Neural cell (in vitro differentiated cells): ENCODE data around the gene BTNL8. TPM values are rescaled to one million over a fixed set of nuclear protein-coding genes. Genes with fewer than 3 reads are reported as not detected.

Source experiments
- H2AFZ ChIP-seq: fragments of 200-600, 300-800 bp; sonication (generic), shearing (Covaris generic); 2 replicates; pipeline ENCODE4 v1.6.0; 2014; ENCODE audit warnings: low read depth, mild to moderate bottlenecking, antibody characterized with exemption, low read length, moderate library complexity
- H3F3A ChIP-seq: fragments of 200-600 bp; shearing (Covaris generic); 2 replicates; pipeline ENCODE4 v1.6.1; 2016; ENCODE audit warnings: mild to moderate bottlenecking, moderate library complexity, mixed read lengths, antibody characterized with exemption, low read length; ENCODE audit not compliant: insufficient read depth, poor library complexity, severe bottlenecking
- H3K27ac ChIP-seq: fragments of 200-600, 300-800 bp; sonication (generic), shearing (Covaris generic); 2 replicates; pipeline ENCODE4 v1.5.1; 2014; ENCODE audit warnings: mild to moderate bottlenecking, low read length, moderate library complexity
- H3K27me3 ChIP-seq: fragments of 300-800, 200-600 bp; sonication (generic), shearing (Covaris generic); 2 replicates; pipeline ENCODE4 v1.6.0; 2014; ENCODE audit warnings: mild to moderate bottlenecking, low read depth, low read length, moderate library complexity; ENCODE audit not compliant: insufficient read depth
- H3K36me3 ChIP-seq: fragments of 300-800, 200-600 bp; sonication (generic), shearing (Covaris generic); 2 replicates; pipeline ENCODE4 v1.5.1; 2014; ENCODE audit warnings: mild to moderate bottlenecking, antibody characterized with exemption, low read length, moderate library complexity; ENCODE audit not compliant: insufficient read depth
- H3K4me2 ChIP-seq: fragments of 300-800, 200-600 bp; sonication (generic), shearing (Covaris generic); 2 replicates; pipeline ENCODE4 v1.6.0; 2014; ENCODE audit warnings: mild to moderate bottlenecking, low read length
- H3K4me3 ChIP-seq: fragments of 300-800, 200-600 bp; sonication (generic), shearing (Covaris generic); 2 replicates; pipeline ENCODE4 v1.5.1; 2014; ENCODE audit warnings: mild to moderate bottlenecking, low read length, moderate library complexity
- H3K79me2 ChIP-seq: fragments of 200-600 bp; shearing (Covaris generic); replicated peaks from 2 replicates; pipeline ENCODE4 v1.6.0; 2014; ENCODE audit warnings: mild to moderate bottlenecking, low read length, moderate library complexity; ENCODE audit not compliant: insufficient read depth
- H3K9ac ChIP-seq: fragments of 300-800, 200-600 bp; sonication (generic), shearing (Covaris generic); 2 replicates; pipeline ENCODE4 v1.6.1; 2016; ENCODE audit warnings: mild to moderate bottlenecking, low read length, mixed read lengths
- H3K9me2 ChIP-seq: fragments of 200-600 bp; shearing (Covaris generic); 2 replicates; pipeline ENCODE4 v1.6.1; 2016; ENCODE audit warnings: mild to moderate bottlenecking, low read length, mixed read lengths; ENCODE audit not compliant: insufficient read depth
- H3K9me3 ChIP-seq: fragments of 200-600, 300-800 bp; sonication (generic), shearing (Covaris generic); 2 replicates; pipeline ENCODE4 v1.6.1; 2016; ENCODE audit warnings: mild to moderate bottlenecking, mixed run types, low read length, moderate library complexity, mixed read lengths
- H4K20me1 ChIP-seq: fragments of 200-600 bp; shearing (Covaris generic); 2 replicates; pipeline ENCODE4 v1.6.1; 2016; ENCODE audit warnings: mild to moderate bottlenecking, mixed run types; ENCODE audit not compliant: insufficient read depth
- EP300 ChIP-seq: fragments of 450-650 bp; conservative IDR thresholded peaks from 2 replicates; pipeline ENCODE4 v1.6.1; 2014; ENCODE audit warnings: antibody characterized with exemption, mild to moderate bottlenecking, moderate library complexity; ENCODE audit not compliant: poor library complexity, severe bottlenecking
- EZH2 ChIP-seq: fragments of 200-600, 300-800 bp; shearing (Covaris generic), sonication (generic); IDR thresholded peaks from 2 replicates; pipeline ENCODE4 v1.6.1; 2014; ENCODE audit warnings: antibody characterized with exemption, low read length, borderline replicate concordance, mild to moderate bottlenecking; ENCODE audit not compliant: insufficient read depth, poor library complexity, severe bottlenecking
- MXI1 ChIP-seq: fragments of 450-650 bp; conservative IDR thresholded peaks from 2 replicates; pipeline ENCODE4 v1.6.1; 2014; ENCODE audit warnings: antibody characterized with exemption, mild to moderate bottlenecking; ENCODE audit not compliant: poor library complexity, severe bottlenecking
- POLR2AphosphoS5 ChIP-seq: IDR thresholded peaks from 2 replicates; pipeline ENCODE4 v1.6.1; 2012
- RAD21 ChIP-seq: fragments of 450-650 bp; conservative IDR thresholded peaks from 2 replicates; pipeline ENCODE4 v1.6.1; 2014; ENCODE audit warnings: antibody characterized with exemption, mild to moderate bottlenecking, moderate library complexity
- SMC3 ChIP-seq: fragments of 450-650 bp; conservative IDR thresholded peaks from 2 replicates; pipeline ENCODE4 v1.6.1; 2014; ENCODE audit warnings: antibody characterized with exemption, mild to moderate bottlenecking, moderate library complexity; ENCODE audit not compliant: poor library complexity
- TAF1 ChIP-seq: IDR thresholded peaks from 2 replicates; pipeline ENCODE4 v1.6.1; 2012; ENCODE audit warnings: low read depth
- polyA plus RNA-seq: library from polyadenylated mRNA; depleted of rRNA; stranded (reverse); fragments of >200 nt; gene quantifications from 2 replicates; pipeline ENCODE4 v1.2.3, GENCODE V29; 2014
- TF ChIP-seq, protein P1 (sequence below): fragments of 450-650 bp; IDR thresholded peaks from 2 replicates; pipeline ENCODE4 v1.5.1; 2014; ENCODE audit warnings: antibody characterized with exemption, mild to moderate bottlenecking, moderate library complexity; ENCODE audit not compliant: poor library complexity, severe bottlenecking
- TF ChIP-seq, protein P2 (sequence below): IDR thresholded peaks from 2 replicates; pipeline ENCODE4 v1.6.1; 2012; ENCODE audit warnings: borderline replicate concordance

Gene BTNL8
- polyA plus RNA-seq, 1 donor from 2014 or later = not detected

DNA sequence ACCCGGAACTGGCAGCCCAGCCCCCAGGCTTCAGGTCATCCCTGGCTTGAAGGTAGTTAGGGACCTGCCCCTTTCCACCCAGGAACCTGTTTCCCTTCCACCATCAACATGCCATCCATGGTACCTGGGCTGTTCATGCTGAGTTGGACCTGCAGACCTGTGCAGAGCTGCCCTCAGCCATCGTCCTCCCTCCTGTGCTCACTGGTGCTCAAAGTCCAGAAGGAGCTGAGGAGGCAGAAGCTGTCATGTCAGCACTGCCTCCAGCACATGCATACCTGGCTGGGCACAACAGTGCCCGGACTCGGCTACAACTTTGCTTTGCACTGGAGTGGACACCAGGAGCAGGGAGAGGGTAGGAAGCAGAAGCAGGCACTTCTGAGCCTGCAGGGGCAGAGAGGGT is 36.2 kb downstream of the BTNL8 start:
- Histone ChIP-seq H3K27ac (no peak overlapping the region), H3K9me3 (peaks cover 8% of the 10 kb centered on the region), H3K9me2 (no peaks in the 10 kb centered on the region), H3F3A (no peaks in the 10 kb centered on the region), H3K4me3 (no peak overlapping the region), H2AFZ (no peak overlapping the region), H4K20me1 (no peaks in the 10 kb centered on the region), H3K4me2 (no peak overlapping the region), H3K36me3 (no peaks in the 10 kb centered on the region), H3K79me2 (no peaks in the 10 kb centered on the region), H3K9ac (no peak overlapping the region), H3K27me3 (no peaks in the 10 kb centered on the region)
- TF ChIP-seq TAF1 (no peak), POLR2AphosphoS5 (no peak), MXI1 (no peak), EZH2 (no peak), EP300 (no peak), SMC3 (no peak), RAD21 (no peak)
- TF ChIP-seq, protein P1, sequence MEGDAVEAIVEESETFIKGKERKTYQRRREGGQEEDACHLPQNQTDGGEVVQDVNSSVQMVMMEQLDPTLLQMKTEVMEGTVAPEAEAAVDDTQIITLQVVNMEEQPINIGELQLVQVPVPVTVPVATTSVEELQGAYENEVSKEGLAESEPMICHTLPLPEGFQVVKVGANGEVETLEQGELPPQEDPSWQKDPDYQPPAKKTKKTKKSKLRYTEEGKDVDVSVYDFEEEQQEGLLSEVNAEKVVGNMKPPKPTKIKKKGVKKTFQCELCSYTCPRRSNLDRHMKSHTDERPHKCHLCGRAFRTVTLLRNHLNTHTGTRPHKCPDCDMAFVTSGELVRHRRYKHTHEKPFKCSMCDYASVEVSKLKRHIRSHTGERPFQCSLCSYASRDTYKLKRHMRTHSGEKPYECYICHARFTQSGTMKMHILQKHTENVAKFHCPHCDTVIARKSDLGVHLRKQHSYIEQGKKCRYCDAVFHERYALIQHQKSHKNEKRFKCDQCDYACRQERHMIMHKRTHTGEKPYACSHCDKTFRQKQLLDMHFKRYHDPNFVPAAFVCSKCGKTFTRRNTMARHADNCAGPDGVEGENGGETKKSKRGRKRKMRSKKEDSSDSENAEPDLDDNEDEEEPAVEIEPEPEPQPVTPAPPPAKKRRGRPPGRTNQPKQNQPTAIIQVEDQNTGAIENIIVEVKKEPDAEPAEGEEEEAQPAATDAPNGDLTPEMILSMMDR = no peak
- TF ChIP-seq, protein P2, sequence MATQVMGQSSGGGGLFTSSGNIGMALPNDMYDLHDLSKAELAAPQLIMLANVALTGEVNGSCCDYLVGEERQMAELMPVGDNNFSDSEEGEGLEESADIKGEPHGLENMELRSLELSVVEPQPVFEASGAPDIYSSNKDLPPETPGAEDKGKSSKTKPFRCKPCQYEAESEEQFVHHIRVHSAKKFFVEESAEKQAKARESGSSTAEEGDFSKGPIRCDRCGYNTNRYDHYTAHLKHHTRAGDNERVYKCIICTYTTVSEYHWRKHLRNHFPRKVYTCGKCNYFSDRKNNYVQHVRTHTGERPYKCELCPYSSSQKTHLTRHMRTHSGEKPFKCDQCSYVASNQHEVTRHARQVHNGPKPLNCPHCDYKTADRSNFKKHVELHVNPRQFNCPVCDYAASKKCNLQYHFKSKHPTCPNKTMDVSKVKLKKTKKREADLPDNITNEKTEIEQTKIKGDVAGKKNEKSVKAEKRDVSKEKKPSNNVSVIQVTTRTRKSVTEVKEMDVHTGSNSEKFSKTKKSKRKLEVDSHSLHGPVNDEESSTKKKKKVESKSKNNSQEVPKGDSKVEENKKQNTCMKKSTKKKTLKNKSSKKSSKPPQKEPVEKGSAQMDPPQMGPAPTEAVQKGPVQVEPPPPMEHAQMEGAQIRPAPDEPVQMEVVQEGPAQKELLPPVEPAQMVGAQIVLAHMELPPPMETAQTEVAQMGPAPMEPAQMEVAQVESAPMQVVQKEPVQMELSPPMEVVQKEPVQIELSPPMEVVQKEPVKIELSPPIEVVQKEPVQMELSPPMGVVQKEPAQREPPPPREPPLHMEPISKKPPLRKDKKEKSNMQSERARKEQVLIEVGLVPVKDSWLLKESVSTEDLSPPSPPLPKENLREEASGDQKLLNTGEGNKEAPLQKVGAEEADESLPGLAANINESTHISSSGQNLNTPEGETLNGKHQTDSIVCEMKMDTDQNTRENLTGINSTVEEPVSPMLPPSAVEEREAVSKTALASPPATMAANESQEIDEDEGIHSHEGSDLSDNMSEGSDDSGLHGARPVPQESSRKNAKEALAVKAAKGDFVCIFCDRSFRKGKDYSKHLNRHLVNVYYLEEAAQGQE = no peak

DNA sequence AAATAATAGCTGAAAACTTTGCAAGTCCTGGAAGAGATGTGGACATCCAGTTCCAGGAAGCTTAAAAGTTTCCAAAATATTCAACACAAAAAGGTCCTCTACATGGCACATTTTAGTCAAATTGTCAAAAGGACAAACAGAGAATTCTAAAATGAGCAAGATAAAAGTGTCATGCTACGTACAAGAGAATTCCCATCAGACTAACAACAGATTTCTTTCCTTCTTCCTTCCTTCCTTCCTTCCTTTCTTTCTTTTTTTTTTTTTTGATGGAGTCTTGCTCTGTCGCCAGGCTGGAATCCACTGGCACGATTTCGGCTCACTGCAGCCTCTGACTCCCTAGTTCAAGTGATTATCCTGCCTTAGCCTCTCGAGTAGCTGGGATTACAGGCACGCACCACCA is 39.3 kb downstream of the BTNL8 start:
- H3K36me3 ChIP-seq = no peaks in the 10 kb centered on the region
- H3K79me2 ChIP-seq = no peaks in the 10 kb centered on the region
- H3K4me3 ChIP-seq = no peak overlapping the region
- H3K9ac ChIP-seq = no peak overlapping the region
- H2AFZ ChIP-seq = no peak overlapping the region
- peaks cover 8% of the 10 kb centered on the region for H3K9me3 ChIP-seq
- no peaks in the 10 kb centered on the region for H4K20me1 ChIP-seq
- TF ChIP-seq EP300 (no peak), SMC3 (no peak), POLR2AphosphoS5 (no peak), MXI1 (no peak), EZH2 (no peak), TAF1 (no peak)
- TF ChIP-seq, protein P1 = no peak
- TF ChIP-seq, protein P2 = no peak
- no peaks in the 10 kb centered on the region for H3K27me3 ChIP-seq
- H3K27ac ChIP-seq = no peak overlapping the region
- H3K4me2 ChIP-seq = no peak overlapping the region
- no peaks in the 10 kb centered on the region for H3F3A ChIP-seq
- H3K9me2 ChIP-seq = no peaks in the 10 kb centered on the region
